GM21786 (cell line): Measurements from ENCODE around the gene ARID5B.
"Not testable (repeated sequence)": the region's sequence is repeated elsewhere in the genome, so short reads cannot be mapped to it uniquely, and the experiment has no call there.

Source experiments
- ATAC-seq: cut with Tn5 transposase; IDR thresholded peaks from one replicate; pipeline ENCODE4 v1.9.1; 2021; ENCODE audit not compliant: unreplicated experiment

Gene ARID5B

DNA sequence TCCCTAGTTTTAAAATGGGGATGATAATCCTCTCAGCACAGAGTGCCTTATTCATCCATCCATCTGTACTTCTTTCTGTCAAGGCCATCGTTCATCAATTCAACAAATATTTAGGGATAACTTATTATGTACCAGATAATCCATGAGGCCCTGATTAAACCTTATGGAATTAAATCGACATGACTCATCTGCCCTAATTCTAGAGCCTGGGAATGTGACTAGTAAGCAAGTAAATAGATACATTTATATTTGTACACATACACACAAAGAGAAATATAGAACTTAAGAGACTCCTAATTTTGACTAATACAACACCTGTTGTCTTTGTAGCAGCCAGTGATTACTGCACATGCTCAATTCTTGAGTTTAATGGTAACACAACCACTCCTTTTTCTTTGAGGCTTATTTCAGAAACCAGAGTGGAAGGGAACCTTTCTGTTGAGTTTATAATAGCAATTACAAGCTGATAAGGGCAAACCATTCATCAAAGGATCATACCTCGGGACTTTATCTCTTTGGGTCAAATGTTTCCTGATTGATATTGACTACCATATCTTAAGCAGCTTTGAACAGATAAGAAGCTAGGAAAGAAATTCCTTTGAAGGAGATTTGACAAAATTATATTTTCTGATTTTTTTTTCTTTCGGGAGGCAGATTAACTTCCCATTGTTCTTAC, 122.7 kb downstream of the ARID5B start:
- no peak for ATAC-seq

DNA sequence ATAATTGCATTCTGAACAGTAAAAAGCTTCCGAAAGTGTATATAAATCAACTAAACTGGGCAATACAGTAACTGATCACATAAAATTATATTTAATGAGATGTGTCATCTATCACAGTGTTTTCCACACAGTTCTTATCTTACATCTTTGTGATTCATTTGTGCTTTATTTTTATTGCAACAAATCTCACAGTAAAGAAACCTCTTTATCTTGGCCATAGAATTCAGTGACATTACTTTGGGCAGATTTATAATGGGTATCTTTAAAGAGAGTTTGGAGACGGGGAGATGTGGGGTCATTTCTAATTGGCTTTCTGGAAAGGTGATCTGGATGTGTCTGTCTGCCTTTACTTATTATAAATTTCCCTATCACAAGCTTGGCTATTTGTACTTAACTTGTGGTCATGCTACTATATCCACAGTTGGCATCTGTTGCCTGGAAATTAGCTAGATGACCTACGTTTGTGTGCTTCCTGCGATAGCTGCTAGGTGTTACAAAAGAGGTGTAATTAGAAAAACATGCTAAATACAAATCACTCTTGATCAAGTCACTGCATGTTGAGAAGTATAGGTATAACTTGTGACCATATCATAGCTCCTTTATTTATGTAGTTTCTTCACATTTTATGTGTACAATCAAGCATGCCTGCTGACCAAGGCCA, 123.8 kb downstream of the ARID5B start:
- ATAC-seq: no peak

DNA sequence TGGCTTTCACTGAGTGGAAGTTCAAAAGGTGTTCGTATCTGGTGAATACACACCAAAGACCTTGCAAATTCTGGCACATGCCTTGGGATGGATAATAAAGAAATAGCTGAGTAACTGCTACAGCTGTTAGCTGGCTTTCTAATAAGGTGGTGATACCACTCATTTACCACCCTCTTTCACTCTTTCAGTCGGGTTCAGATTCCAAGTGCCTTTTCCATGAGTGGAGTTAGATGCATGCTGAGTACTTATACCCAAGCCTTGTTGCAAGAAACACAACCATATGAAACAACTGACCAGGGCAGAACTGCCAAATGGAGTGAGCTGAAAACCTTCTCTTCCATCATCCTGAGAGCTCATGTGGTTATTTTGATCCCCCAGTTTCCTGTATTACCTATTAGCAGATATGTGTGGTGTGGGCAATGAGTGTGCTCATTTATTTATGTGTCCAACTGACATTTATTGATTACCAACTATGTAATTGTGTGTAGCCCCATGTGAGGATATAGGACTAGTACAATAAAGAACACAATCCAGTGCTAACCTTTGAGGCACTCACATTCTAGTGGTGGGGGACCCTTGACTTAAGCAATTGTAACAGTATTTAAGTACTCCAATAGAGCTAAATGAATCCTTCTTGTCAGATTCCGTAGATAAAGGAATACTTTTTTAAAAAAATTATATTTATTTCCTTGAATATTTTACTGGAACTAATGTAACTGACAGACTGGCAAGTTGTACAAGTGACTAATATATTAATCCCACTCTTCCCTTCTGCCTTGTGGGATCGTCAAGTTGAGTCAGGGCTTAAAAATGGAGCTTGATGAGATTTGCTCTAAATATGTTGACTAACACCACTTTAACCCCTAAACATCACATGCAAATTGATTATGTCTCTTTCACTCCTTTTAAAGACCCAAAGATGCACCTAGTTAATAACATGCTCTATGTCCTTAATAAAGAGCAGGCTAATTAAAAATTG, 124.7 kb downstream of the ARID5B start:
- no peak for ATAC-seq

DNA sequence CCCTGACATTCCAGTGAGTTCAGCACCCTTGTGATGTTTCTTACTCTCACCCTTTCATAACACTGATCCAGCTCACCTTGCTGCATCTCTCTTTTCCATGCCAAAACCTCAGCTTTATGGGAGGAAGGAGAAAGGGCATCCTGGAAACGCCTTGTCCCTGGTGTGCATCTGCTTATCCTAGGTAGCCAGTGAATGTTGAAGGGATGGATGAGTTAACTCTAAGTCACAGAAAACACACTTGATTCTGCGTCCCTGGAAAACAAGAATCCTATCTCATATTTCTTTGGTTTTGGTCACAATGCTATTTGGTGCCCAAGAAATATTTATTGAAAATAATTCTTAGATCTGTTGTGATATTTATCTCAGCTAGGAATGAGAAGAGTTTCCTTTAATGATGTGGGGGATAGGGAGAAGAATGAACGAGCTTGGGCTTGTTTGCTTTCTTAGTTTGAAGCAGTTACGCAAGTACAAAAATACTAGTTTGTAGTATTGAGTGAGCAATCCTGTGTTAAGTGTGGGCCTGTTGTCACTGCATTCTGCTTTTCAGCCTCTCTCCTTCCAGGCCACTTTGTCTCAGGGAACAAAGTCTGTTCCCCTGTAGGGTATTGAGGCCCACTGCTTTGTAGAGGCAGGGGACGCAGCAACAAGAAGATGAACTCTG, 126.5 kb downstream of the ARID5B start:
- no peak for ATAC-seq

DNA sequence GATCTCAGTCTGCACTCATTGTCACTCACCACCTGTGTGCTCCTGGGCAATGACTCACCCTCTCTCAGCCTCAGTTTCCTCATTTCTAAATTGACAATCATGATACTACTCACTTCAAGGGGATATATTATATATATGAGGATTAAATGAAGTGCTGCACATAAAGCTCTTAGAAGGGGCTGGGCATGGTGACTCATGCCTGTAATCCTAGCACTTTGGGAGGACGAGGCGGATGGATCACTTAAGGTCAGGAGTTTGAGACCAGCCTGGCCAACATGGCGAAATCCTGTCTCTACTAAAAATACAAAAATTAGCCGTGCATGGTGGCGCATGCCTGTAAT, 127.0 kb downstream of the ARID5B start:
- ATAC-seq: not testable (repeated sequence)

DNA sequence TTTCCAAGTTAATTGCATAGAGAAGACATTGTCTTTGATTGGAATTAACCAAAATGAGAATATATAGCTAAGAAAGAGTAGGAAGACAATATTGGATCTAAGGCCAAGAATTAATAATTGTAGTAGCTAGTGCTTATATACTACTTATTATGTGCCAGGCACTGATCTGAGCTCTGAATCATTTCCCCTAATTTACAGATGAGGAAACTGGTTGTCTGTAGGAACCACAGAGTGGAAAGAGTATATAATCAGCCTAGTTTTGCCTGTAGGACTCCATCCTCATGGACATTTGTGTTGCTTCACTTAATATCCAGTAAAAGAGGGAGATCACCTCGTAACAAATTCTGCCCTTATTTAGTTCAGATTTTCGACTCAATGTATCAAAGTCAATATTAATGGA, 127.9 kb downstream of the ARID5B start:
- no peak for ATAC-seq

DNA sequence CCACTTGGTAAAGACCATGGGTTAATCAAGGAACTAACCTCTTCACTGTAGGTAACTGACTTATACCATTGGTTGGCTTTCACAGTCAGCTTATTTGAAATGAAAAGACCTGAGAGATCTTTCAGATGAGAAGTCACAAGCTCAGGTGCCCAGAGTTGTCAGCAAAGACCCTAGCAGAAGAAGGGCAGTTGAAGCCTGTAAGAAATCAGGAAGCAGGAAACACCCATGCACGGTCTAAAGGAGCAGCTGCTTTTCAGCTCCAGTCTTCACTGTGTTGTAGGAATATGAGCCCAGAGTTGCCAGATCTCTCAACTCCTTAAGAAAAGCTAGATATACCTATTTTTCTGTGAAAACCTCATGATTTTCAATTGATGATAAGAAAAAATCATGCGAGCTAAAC, 130.0 kb downstream of the ARID5B start:
- no peak for ATAC-seq

DNA sequence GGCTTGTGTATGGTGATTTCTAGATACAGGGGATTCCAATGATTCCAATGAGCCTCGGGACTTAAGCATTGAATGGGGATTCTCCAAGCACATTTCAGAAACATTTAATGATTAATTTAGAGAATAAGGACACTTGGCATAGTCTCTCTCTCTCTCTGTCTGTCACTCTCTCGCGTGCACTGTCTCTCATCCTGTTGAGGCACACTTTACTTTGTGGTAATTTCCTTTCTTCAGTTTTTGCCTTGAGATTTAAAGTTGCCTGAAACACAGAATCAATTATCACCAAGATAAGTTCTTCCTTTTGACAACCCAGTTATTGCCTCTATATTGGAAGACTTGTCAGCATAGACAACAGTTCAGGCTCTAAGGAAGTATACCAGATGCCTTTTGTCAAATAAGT, 131.6 kb downstream of the ARID5B start:
- no peak for ATAC-seq

DNA sequence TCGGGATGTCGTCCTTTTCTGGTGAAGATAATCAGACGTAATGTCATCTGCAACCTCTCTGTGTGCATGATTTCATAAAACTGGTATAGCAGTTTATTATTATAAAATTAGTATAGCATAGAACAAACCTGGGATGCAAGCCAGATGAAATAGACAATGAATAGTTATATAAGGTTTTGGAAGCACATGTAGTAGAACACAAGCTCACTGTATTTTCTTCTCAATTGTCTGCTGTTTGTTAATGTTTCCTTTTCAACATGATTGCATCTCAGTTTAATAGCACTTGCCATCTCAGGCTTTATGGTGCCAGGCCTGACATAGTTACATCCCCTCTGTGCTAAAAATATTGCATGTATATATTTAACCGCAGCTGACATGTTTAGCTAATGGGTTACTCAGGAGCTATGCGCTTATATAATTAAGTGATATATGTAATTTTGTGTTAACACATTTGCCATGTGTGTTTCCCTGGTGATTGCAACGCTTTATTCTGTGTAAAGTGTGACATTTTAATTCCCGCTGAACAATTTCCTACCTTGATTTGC, 132.7 kb downstream of the ARID5B start:
- ATAC-seq: no peak

DNA sequence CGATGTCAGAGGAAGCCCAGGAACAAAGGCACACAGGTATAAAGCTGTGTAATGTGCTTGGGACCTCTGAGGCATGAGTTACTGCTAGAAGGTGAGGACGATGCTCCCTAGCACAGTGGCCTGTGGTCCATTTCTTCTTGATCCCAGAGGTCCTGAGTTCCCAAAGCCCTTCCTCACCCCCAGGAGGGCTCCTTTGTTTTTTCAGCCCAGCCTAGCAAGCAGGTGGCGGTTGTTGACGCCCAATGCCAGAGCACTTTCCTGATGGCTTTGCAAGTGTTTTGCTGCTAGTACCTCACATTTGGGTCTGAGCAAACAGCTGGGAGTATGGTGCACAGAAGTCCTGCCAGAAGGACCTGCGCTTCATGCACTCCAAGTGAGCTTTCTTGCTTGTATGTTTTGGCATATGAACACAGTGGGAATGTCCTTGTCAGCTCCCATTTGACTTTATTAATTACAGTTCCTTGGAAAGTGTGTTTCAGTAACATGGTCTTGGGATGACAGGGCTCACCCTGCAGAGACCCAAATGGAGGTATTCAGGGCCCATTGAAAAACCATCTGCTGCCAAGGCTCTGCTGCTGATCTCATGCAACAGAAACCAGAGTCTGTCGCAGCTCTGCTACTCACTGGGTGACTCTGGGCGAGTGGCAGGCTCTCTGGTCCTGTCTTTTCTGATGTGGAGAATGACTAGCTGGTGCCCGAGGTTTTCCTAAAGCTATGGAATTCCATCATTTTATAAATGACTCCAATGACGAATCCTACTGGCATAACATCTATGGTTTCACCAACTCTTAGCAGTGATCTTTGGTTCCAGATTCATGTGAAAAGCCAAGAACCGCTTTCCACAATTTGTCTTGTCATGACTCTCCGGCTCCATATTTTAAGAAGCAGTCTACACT, 134.9 kb downstream of the ARID5B start:
- no peak for ATAC-seq

DNA sequence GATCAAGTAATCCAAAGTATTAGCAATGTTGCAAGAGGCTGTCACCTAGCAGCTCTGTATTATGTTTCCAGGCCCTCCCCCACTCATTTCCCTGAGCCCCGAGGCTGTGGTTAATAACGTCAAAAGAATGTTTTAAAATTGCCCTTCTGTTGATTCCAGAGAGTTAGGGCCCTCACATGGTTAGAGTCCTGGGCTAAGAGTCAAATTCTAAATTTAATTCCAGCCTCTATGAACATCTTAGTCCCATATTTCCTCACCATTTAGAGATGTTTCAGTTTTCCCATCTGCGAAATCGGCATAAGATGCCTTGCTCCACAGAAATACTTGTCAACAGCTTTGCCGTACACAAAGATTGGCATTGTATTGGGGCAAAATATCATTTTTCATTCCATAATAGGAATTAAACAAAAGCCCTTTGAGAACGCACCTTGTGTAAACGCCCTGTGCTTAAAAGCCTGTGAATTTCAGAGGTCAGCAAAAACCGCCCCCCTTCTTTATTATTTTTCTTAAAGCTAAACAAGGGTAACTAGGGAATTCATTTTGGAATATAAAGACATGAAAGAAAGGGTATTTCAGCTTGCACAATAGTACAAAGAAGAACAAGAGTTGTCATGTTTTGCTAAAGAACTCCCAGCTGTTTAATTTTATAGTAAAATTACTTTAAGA, 135.8 kb downstream of the ARID5B start:
- ATAC-seq: no peak

DNA sequence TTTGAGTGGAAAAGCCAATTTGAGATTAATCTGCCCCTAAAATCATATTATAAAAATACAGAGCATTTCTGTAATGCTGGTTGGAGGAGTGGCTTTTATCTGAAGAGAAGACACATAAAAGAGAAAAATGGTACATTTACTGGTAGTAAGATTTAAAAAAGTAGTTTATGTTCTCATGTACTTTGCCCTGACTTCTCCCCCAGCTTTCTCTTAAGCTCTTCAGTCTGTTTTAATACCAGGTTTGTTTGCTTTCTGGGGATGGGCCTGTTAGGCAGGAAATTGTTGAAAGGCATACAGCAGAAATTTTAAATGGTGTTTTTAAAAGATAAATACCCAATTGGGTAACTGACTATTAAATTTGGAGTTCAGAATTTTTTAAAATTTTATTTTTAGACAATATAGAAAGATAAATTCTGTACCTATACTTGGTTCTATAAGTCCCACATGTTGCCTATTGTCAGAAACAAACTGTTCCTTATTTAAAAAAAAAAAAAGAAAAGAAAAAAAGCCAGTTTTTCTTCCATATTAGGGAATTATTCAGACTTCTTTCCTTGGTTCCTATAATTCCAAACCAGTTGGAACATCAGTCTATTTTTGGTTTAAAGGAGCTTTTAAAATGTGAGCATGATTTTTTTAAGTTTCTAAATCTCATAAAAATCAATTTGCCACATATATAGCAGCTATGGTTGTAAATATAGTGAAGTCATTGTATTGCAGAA, 136.6 kb downstream of the ARID5B start:
- no peak for ATAC-seq

DNA sequence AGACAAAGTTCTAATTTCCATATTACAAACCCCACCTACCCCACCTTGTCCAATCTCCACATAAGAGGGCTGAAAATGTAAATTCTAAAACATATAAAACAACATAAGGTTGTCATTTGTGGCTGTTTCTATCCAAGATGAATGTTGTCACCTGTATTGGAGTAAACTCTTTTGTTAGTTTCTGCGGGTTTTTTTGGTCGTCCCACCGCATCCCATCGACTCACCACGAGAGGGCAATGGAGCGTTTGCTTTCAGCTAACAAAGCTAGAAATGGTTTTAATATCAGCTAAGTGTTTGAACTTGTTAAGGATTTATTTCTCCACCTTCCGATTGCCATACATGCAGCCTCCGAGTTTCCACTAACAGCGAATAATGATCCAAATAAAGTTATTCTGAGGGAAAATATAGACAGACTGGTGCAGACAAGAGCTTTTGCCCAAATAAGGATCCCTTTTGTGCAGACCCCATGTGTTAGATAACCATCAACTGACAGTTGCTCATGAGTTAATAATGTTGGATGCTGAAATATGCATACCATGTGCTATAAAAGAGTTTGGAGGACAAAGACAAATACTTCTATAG, 137.2 kb downstream of the ARID5B start:
- ATAC-seq: no peak

DNA sequence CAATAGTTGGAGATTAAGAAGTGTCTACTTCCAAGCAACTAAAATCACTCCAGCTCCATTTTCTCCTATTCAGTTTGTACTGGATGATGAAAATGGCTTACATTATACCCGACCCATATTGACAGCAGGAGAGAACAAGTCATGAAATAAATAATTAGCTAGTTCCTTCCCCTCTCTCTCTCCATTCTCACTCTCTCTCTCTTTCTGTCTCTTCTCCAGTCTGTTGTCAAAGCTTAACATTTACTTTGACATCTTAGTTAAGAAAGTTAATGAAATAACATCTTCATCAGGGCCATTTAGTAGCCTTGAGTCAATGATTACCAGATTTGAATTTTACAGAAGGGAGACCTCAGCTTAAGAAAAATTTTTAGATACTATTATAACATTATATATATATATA, 138.5 kb downstream of the ARID5B start:
- ATAC-seq: no peak

DNA sequence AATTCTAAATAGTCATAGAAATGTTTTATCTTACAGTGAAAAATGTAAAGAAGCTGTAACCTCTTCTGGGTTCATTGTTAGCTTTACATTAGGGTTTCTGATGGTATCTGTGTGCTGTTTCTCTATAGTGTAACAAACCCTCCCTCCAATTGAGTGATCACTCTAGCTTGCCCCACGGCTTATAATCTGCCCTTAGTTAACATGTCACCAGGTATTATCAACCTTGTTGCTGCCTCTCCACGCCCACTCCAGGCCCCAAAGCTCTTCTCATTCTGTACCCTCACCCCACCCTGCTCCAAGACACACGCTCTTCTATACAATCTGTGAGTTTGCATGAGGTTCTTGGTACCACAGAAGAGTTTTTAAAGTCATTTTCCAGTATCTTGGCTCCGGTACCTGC, 139.4 kb downstream of the ARID5B start:
- ATAC-seq: no peak

DNA sequence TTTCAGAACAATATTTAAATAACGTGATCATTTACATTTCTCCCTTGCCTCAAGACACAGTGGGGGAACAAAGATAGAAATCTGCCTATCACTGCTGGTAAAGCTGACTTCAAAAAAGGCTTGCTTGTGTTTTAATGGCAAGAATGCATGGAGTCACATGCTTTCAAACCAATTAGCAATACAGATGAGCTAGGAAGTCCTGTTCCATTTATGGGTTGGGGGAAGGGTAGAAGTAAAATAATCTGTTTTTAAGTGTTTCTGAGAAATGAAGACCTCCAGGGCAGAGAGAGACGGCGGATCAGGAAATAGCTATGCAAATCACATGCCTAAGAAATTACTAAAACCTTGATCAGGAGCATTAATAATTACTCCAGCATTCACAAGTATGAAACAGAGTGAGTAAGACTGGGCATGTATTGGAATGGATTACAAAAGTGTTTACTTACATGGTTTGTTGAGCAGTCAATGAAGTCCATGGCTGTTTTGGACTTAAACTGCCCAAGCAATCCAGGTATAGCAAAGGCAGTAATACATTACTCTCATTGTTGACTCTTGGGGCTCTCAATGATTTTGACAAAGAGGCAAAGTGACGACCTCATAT, 142.0 kb downstream of the ARID5B start:
- no peak for ATAC-seq

DNA sequence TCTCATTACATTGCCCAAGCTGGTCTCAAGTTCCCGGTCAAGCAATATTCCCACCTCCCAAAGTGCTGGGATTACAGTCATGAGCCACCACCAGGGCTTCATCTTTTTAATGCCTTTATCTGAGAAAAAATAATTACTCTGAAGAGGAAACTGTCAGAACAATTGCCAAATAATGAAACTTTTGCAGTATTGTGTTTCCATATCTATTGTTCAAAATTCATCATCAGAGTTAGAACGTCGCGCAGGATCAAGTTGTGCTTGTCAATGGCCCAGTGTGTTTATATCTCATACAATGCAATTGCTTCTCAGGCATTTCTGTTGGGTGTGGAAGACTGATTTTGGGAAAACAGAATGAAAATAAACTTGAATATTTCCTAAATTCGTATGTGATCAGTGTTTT, 143.1 kb downstream of the ARID5B start:
- no peak for ATAC-seq
